Spleen (tissue), 11 donors: ENCODE data around the gene PRDM5. TPM values are rescaled to one million over a fixed set of nuclear protein-coding genes. Genes with fewer than 3 reads are reported as not detected.

Experiments
- DNase-seq: peaks from one replicate; pipeline ENCODE4 v3.0.0-alpha.2; 2020
- H3K27ac ChIP-seq, 8 donors: fragments of 200-600 bp; sonication (generic) in 7 of 8; 1 replicate in 4 of 8; 2 replicates in 4 of 8; pipeline versions ENCODE4 v1.5.0 to v1.8.0; 2016 to 2021; ENCODE audit warnings: inconsistent platforms in 4 of 8, mild to moderate bottlenecking in 4 of 8, moderate library complexity in 1 of 8
- H3K27me3 ChIP-seq, 7 donors: fragments of 200-600 bp; sonication (generic) in 6 of 7; replicated peaks in 1 of 7; 1 replicate in 4 of 7; 2 replicates in 3 of 7; pipeline versions ENCODE4 v1.5.0 to v1.8.0; 2016 to 2021; ENCODE audit warnings: inconsistent platforms in 3 of 7, mild to moderate bottlenecking in 1 of 7
- H3K36me3 ChIP-seq, 6 donors: fragments of 200-600 bp; sonication (generic) in 5 of 6; 1 replicate in 4 of 6; 2 replicates in 2 of 6; pipeline versions ENCODE4 v1.5.0 to v1.8.0; 2016 to 2021; ENCODE audit warnings: inconsistent platforms in 2 of 6
- H3K4me1 ChIP-seq, 6 donors: fragments of 200-600 bp; sonication (generic) in 5 of 6; 1 replicate in 3 of 6; 2 replicates in 3 of 6; pipeline versions ENCODE4 v1.5.0 to v1.8.0; 2016 to 2021; ENCODE audit warnings: inconsistent platforms in 3 of 6
- H3K4me3 ChIP-seq, 8 donors: fragments of 200-600 bp; sonication (generic) in 7 of 8; 1 replicate in 4 of 8; 2 replicates in 4 of 8; pipeline versions ENCODE4 v1.5.0 to v1.8.0; 2016 to 2021; ENCODE audit warnings: inconsistent platforms in 4 of 8, mild to moderate bottlenecking in 4 of 8, moderate library complexity in 2 of 8
- H3K9me3 ChIP-seq, 8 donors: fragments of 200-600 bp; sonication (generic) in 7 of 8; 1 replicate in 4 of 8; 2 replicates in 4 of 8; pipeline versions ENCODE4 v1.5.0 to v1.8.0; 2016 to 2021; ENCODE audit warnings: inconsistent platforms in 4 of 8
- POLR2A ChIP-seq, 3 donors: fragments of 450-650 bp; IDR thresholded peaks; one replicate each; pipeline ENCODE4 v1.5.1; 2017; ENCODE audit warnings: antibody characterized with exemption in 3 of 3, mild to moderate bottlenecking in 1 of 3
- POLR2AphosphoS5 ChIP-seq, 3 donors: sonication (generic); formaldehyde crosslinking; IDR thresholded peaks; one replicate each; pipeline ENCODE4 v1.5.1; 2017; ENCODE audit warnings: antibody characterized with exemption in 3 of 3
- WGBS, 5 donors: extraction: QIAGEN DNeasy Blood & Tissue Kit in 3 of 5; methylation state at CpG; one replicate each; pipeline versions ENCODE4 v1.1.5 to v1.1.7; 2013 to 2018; 5-methylcytosine and 5-hydroxymethylcytosine counted together
- intact Hi-C: fragments of 100-400 bp; cut with DNase I; formaldehyde crosslinking; loops from one replicate; pipeline ENCODE4 v1.15.0; 2023; ENCODE audit warnings: low total_unique reads
- polyA plus RNA-seq, 3 donors: library from polyadenylated mRNA; stranded (reverse); fragments of 200-250 nt; gene quantifications; one replicate each; pipeline ENCODE4 v1.2.1, GENCODE V29; 2013
- total RNA-seq, 7 donors: library from RNA; depleted of rRNA in 3 of 7; stranded (reverse); fragments of >200 nt in 3 of 7; fragmentation: NEBNext Ultra II Directional in 4 of 7; extraction: Animal tissue kit (Norgen Biotek cat#: 25700) in 4 of 7; gene quantifications; one replicate each; pipeline versions ENCODE4 v1.1.0 to v1.2.1, GENCODE V29; 2016 to 2021
- TF ChIP-seq, protein P1 (sequence below), 11 experiments: fragments of 200-600 bp in 7 of 11; fragments of 450-650 bp in 4 of 11; sonication (generic) in 4 of 11; IDR thresholded peaks in 8 of 11; conservative IDR thresholded peaks in 3 of 11; 1 replicate in 7 of 11; 2 replicates in 4 of 11; pipeline versions ENCODE4 v1.4.0 to v1.8.0; 2016 to 2021; ENCODE audit warnings: antibody characterized with exemption in 11 of 11, inconsistent platforms in 4 of 11, mild to moderate bottlenecking in 1 of 11
- donor health status: healthy with polysubstance abuse.
- donor health status: DM: no; HTN: no; CAD: no; lungs with moderate emphysema.
- donor health status: DM: no; HTN: no; CAD: no.
- donor health status: Bipolar disorder and iron deficiency.
- donor health status: healthy.
- donor health status: DM: no; HTN: no; CAD: no.
- donor health status: DM: yes; HTN: yes; CAD: no.

Gene PRDM5
- total and polyA plus RNA-seq, 10 donors, result 0.50 to 14.5 (median 7.6) TPM

DNA sequence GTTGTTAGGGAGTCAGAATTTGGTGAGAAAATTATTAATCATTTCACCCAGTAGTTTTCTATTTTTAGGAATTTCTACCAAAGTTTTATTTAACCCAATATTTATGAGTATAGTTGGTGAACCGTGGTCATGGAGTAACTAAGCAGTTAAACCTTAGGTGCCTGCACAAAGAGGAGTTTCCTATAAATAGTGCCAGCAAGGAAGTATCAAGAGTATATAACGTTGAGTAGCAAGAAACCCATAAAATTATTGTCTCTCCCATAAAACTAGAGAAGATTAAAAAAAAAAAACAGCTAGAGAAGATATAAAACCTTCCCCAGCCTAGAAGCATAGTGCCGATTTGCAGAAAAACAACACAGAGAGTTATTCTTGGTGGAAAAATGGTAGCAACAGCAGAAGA lies 158.9 kb downstream of the PRDM5 start:
- Histone ChIP-seq H3K9me3 (no peaks in the 10 kb centered on the region), H3K4me1 (no peaks in the 10 kb centered on the region), H3K36me3 (peaks cover 0 to 7% (median 0%) of the 10 kb centered on the region in 6 donors), H3K4me3 (no peak overlapping the region), H3K27me3 (no peaks in the 10 kb centered on the region), H3K27ac (no peak overlapping the region)
- intact Hi-C loops, result no loop called here
- WGBS, 5 donors, result 59 to 71% (median 66%) methylated on average over 3 of the region's 3 CpGs
- no peak for DNase-seq
- TF ChIP-seq POLR2A (IDR thresholded peaks at IDR 0.05), result no peak

DNA sequence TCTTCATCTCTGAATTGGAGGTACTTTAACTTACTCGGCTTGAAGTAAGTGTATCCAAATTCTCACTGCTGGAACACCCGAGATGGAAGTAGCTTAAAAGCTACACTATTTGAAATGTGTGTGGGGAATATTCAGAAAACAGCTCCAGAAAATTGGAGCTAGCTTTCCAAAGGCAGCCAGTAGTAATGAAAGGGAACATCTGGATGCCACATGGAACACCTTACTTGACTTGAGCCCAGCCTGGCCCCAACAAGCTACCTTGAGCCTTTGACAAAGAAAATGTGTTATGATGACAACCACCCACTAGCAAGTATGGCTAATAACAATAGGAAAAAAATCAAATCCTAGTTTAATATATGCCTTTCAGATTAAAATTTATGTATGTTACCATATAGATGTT lies 161.5 kb downstream of the PRDM5 start:
- no peaks in the 10 kb centered on the region for H3K27me3 ChIP-seq
- no peaks in the 10 kb centered on the region for H3K4me1 ChIP-seq
- peaks cover 0 to 7% (median 0%) of the 10 kb centered on the region in 6 donors for H3K36me3 ChIP-seq
- H3K27ac ChIP-seq, result no peak overlapping the region
- no peak for DNase-seq
- intact Hi-C loops, result no loop called here
- WGBS, 5 donors, result 81 to 96% (median 88%) methylated on average over 2 of the region's 2 CpGs
- no peak for TF ChIP-seq POLR2A (IDR thresholded peaks at IDR 0.05)
- no peak for TF ChIP-seq POLR2AphosphoS5 (IDR thresholded peaks at IDR 0.05)
- TF ChIP-seq, protein P1, sequence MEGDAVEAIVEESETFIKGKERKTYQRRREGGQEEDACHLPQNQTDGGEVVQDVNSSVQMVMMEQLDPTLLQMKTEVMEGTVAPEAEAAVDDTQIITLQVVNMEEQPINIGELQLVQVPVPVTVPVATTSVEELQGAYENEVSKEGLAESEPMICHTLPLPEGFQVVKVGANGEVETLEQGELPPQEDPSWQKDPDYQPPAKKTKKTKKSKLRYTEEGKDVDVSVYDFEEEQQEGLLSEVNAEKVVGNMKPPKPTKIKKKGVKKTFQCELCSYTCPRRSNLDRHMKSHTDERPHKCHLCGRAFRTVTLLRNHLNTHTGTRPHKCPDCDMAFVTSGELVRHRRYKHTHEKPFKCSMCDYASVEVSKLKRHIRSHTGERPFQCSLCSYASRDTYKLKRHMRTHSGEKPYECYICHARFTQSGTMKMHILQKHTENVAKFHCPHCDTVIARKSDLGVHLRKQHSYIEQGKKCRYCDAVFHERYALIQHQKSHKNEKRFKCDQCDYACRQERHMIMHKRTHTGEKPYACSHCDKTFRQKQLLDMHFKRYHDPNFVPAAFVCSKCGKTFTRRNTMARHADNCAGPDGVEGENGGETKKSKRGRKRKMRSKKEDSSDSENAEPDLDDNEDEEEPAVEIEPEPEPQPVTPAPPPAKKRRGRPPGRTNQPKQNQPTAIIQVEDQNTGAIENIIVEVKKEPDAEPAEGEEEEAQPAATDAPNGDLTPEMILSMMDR (IDR thresholded peaks at IDR 0.05 in 8 of 11, conservative IDR thresholded peaks at IDR 0.05 in 3 of 11), result no peak
- H3K4me3 ChIP-seq, result no peak overlapping the region
- H3K9me3 ChIP-seq, result no peaks in the 10 kb centered on the region

DNA sequence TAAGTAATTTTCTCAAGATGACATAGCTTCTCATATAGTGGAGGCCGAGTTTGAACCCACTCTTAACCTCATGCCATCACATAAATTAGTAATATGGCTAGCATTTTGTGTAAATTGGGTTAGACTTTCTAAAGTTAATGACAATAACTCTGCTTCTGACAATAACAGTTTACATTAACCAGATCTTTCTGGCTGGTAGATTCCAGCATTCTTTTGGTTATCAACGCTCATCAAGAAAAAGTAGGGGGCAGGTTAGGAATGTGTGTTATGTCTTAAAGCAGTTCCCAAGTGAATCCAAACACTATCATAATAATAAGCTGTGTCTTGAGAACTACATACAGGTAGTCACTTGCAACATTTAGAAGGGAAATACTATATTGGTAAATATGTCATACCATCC lies 162.5 kb downstream of the PRDM5 start:
- Histone ChIP-seq H3K27ac (no peak overlapping the region), H3K4me3 (no peak overlapping the region), H3K36me3 (peaks cover 0 to 7% (median 0%) of the 10 kb centered on the region in 6 donors), H3K4me1 (no peaks in the 10 kb centered on the region), H3K9me3 (no peaks in the 10 kb centered on the region), H3K27me3 (no peaks in the 10 kb centered on the region)
- 76 to 89% (median 84%) methylated on average over 2 of the region's 2 CpGs for WGBS, 5 donors
- TF ChIP-seq, protein P1 (IDR thresholded peaks at IDR 0.05 in 8 of 11, conservative IDR thresholded peaks at IDR 0.05 in 3 of 11), result no peak
- TF ChIP-seq POLR2AphosphoS5 (IDR thresholded peaks at IDR 0.05) (no peak), POLR2A (IDR thresholded peaks at IDR 0.05) (no peak)
- intact Hi-C loops, result no loop called here
- DNase-seq, result no peak

DNA sequence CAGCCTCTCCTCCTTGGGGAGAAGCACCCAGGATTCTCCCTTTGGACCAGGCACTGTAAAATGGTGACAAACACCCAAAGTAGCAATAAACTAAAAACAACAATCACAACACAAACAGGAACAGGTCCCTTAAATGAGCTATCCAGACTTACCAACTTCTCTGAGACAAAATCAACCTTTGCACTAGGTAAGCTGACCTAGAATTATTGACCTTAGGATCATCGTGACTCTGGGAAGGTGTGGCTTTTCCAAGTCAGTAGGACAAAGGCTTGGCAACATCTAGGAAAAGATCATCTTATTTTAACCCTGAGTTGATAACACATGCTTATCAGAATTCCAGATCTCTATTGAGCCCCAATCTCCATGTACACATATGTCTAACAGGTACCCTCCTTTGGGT lies 166.7 kb downstream of the PRDM5 start:
- 62 to 82% (median 70%) methylated on average over 1 of the region's 1 CpG for WGBS, 5 donors
- no peaks in the 10 kb centered on the region for H3K27me3 ChIP-seq
- intact Hi-C loops, result no loop called here
- no peak overlapping the region for H3K4me3 ChIP-seq
- DNase-seq, result no peak
- H3K4me1 ChIP-seq, result no peaks in the 10 kb centered on the region
- no peak overlapping the region for H3K27ac ChIP-seq
- TF ChIP-seq POLR2AphosphoS5 (IDR thresholded peaks at IDR 0.05) (no peak), POLR2A (IDR thresholded peaks at IDR 0.05) (no peak)
- TF ChIP-seq, protein P1 (IDR thresholded peaks at IDR 0.05 in 8 of 11, conservative IDR thresholded peaks at IDR 0.05 in 3 of 11), result no peak
- H3K36me3 ChIP-seq, result peaks cover 0 to 2% (median 0%) of the 10 kb centered on the region in 6 donors
- peaks cover 0 to 8% (median 5%) of the 10 kb centered on the region in 8 donors for H3K9me3 ChIP-seq

DNA sequence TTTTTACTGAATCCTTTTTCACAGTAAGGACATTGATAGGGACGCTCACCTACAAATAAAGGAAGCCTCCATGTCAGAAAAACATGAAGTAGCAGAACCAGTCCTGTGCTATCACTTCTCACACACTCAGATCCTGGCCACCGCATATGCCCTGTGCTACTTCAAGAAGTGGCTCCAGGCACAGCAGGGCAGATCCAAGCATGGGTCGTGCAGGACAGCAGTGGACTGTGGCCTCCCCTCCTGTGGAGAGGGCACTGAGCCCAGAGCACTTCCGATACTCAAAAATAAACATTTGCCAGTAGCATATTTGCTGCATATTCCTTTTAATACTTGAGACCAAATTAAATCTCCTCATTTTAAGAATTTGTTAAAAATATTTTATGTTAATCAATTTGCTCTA lies 167.9 kb downstream of the PRDM5 start:
- DNase-seq, result no peak
- Histone ChIP-seq H3K9me3 (peaks cover 0 to 20% (median 17%) of the 10 kb centered on the region in 8 donors), H3K36me3 (peaks cover 0 to 9% (median 0%) of the 10 kb centered on the region in 6 donors), H3K27ac (no peak overlapping the region), H3K27me3 (no peaks in the 10 kb centered on the region), H3K4me1 (no peaks in the 10 kb centered on the region), H3K4me3 (no peak overlapping the region)
- intact Hi-C loops, result no loop called here
- TF ChIP-seq, protein P1 (IDR thresholded peaks at IDR 0.05 in 8 of 11, conservative IDR thresholded peaks at IDR 0.05 in 3 of 11), result no peak
- TF ChIP-seq POLR2AphosphoS5 (IDR thresholded peaks at IDR 0.05), result no peak
- TF ChIP-seq POLR2A (IDR thresholded peaks at IDR 0.05), result no peak
- WGBS, 5 donors, result 83 to 97% (median 94%) methylated on average over 4 of the region's 4 CpGs
